Renal pelvis (tissue), 3 donors: ENCODE results near the gene NBPF3. TPM values are rescaled to one million over a fixed set of nuclear protein-coding genes. Genes with fewer than 3 reads are reported as not detected.

Experiments
- polyA plus RNA-seq, 3 donors: library from polyadenylated mRNA; unstranded; fragments of 120-200 nt; gene quantifications; one replicate each; pipeline ENCODE4 v1.2.1, GENCODE V29; 2013; ENCODE audit not compliant: insufficient read length in 3 of 3

NBPF3 gene
- polyA plus RNA-seq, 3 donors = 11.5 to 27.0 (median 21.7) TPM

Other genes with a start within 250 kb of the NBPF3 start
- gene ECE1, start 149.7 kb upstream of the NBPF3 start, polyA plus RNA-seq = 10 to 100 TPM; 42.0 to 51.7 (median 46.9) TPM
- gene ALPL, start 69.3 kb downstream of the NBPF3 start, polyA plus RNA-seq = 10 to 100 TPM; 44.6 to 49.3 (median 45.9) TPM
- gene RAP1GAP, start 229.2 kb downstream of the NBPF3 start, polyA plus RNA-seq = 10 to 100 TPM; 20.8 to 23.1 (median 22.5) TPM